Neural progenitor cell (in vitro differentiated cells): ENCODE measurements around the gene SPATA18. TPM values are rescaled to one million over a fixed set of nuclear protein-coding genes. Genes with fewer than 3 reads are reported as not detected.

Experiments used
- DNase-seq: peaks from one replicate; pipeline ENCODE4 v3.0.0-alpha.2; 2016; ENCODE audit warnings: low spot score
- H2AFZ ChIP-seq: fragments of 200-600 bp; sonication (generic); replicated peaks from 2 replicates; pipeline ENCODE4 v1.6.1; 2016; ENCODE audit warnings: antibody characterized with exemption
- H3F3A ChIP-seq: fragments of 200-600 bp; sonication (generic); 2 replicates; pipeline ENCODE4 v1.6.1; 2016; ENCODE audit warnings: antibody characterized with exemption, low read depth
- H3K27ac ChIP-seq: fragments of 200-600 bp; sonication (generic); 2 replicates; pipeline ENCODE4 v1.5.1; 2016; ENCODE audit warnings: mild to moderate bottlenecking
- H3K27me3 ChIP-seq: fragments of 200-600 bp; sonication (generic); 2 replicates; pipeline ENCODE4 v1.6.1; 2016; ENCODE audit warnings: mild to moderate bottlenecking, moderate library complexity
- H3K36me3 ChIP-seq: fragments of 200-600 bp; sonication (generic); 2 replicates; pipeline ENCODE4 v1.5.1; 2016
- H3K4me1 ChIP-seq: fragments of 200-600 bp; sonication (generic); 2 replicates; pipeline ENCODE4 v1.6.1; 2016; ENCODE audit warnings: mixed run types
- H3K4me2 ChIP-seq: fragments of 200-600 bp; sonication (generic); 2 replicates; pipeline ENCODE4 v1.6.1; 2016
- H3K4me3 ChIP-seq: fragments of 200-600 bp; sonication (generic); 2 replicates; pipeline ENCODE4 v1.5.1; 2016
- H3K79me2 ChIP-seq: fragments of 200-600 bp; sonication (generic); 2 replicates; pipeline ENCODE4 v1.6.1; 2016; ENCODE audit warnings: low read depth
- H3K9ac ChIP-seq: fragments of 200-600 bp; sonication (generic); 2 replicates; pipeline ENCODE4 v1.6.1; 2016
- H3K9me3 ChIP-seq: fragments of 200-600 bp; sonication (generic); 2 replicates; pipeline ENCODE4 v1.5.1; 2016; ENCODE audit warnings: low read depth
- H4K20me1 ChIP-seq: fragments of 200-600 bp; sonication (generic); 2 replicates; pipeline ENCODE4 v1.6.1; 2016; ENCODE audit warnings: low read depth
- H3K27ac Mint-ChIP-seq: 3 replicates; pipeline ENCODE4 v1.8.0; 2021; ENCODE audit warnings: mixed read lengths
- H3K27me3 Mint-ChIP-seq: 2 replicates; pipeline ENCODE4 v1.8.0; 2022; ENCODE audit warnings: low read depth, mild to moderate bottlenecking, inconsistent platforms, moderate library complexity, mixed read lengths; ENCODE audit not compliant: insufficient read depth
- H3K36me3 Mint-ChIP-seq: 3 replicates; pipeline ENCODE4 v1.8.0; 2021; ENCODE audit warnings: mixed read lengths
- H3K4me1 Mint-ChIP-seq: 3 replicates; pipeline ENCODE4 v1.8.0; 2021; ENCODE audit warnings: mixed read lengths
- H3K4me3 Mint-ChIP-seq: 3 replicates; pipeline ENCODE4 v1.8.0; 2021; ENCODE audit warnings: mild to moderate bottlenecking, moderate library complexity, mixed read lengths
- H3K9me3 Mint-ChIP-seq: 3 replicates; pipeline ENCODE4 v1.8.0; 2020; ENCODE audit warnings: mixed read lengths
- EZH2 ChIP-seq: fragments of 200-600 bp; sonication (generic); IDR thresholded peaks from 2 replicates; pipeline ENCODE4 v1.6.1; 2017; ENCODE audit warnings: antibody characterized with exemption, mild to moderate bottlenecking, moderate library complexity
- EZH2phosphoT487 ChIP-seq: fragments of 200-600 bp; sonication (generic); IDR thresholded peaks from 2 replicates; pipeline ENCODE4 v1.6.1; 2017; ENCODE audit warnings: antibody characterized with exemption
- total RNA-seq: library from RNA; depleted of rRNA; stranded (reverse); fragments of >200 nt; gene quantifications from 2 replicates; pipeline ENCODE4 v1.2.3, GENCODE V29; 2015; ENCODE audit warnings: low replicate concordance
- TF ChIP-seq, protein P1 (sequence below): fragments of 200-600 bp; sonication (generic); IDR thresholded peaks from 2 replicates; pipeline ENCODE4 v1.5.1; 2017; ENCODE audit warnings: antibody characterized with exemption, mild to moderate bottlenecking

Gene SPATA18, protein sequence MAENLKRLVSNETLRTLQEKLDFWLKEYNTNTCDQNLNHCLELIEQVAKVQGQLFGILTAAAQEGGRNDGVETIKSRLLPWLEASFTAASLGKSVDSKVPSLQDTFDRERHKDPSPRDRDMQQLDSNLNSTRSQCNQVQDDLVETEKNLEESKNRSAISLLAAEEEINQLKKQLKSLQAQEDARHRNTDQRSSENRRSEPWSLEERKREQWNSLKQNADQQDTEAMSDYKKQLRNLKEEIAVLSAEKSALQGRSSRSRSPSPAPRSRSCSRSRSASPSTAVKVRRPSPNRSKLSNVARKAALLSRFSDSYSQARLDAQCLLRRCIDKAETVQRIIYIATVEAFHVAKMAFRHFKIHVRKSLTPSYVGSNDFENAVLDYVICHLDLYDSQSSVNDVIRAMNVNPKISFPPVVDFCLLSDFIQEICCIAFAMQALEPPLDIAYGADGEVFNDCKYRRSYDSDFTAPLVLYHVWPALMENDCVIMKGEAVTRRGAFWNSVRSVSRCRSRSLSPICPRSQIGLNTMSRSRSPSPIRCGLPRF
- total RNA-seq, result 5.4 and 7.2 TPM in 2 replicates

DNA sequence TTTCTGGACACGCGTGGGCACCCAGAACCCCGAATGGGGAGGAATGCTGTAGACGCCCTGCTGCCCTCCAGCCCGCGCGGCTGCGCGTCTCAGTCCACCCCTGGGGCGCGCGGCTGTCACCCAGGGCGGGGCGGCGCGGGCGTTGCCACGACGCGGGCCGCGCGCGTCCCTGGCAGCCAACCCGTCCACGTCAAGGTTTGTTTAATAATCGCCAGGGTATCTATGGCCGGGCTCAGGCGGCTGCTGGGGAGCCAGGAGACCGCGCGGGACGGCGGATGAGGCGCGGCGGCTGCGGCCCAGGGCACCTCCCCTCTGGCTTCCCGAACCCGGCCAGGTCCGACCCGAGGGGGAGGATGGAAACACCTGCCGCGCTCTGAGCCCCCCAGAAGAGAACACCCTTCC, at the start of gene SPATA18:
SPATA18 (plus strand) TSS at position 92 of the 402 bp plus-strand sequence. CDS start 401 bp downstream, outside the sequence.
- H3K36me3 Mint-ChIP-seq, result no peaks in the 10 kb centered on the region
- peak within 1 kb of the TSS; percentile 84 for H3K4me3 Mint-ChIP-seq
- H3K27ac Mint-ChIP-seq, result no peak within 1 kb of the TSS
- H3K27me3 ChIP-seq, result peaks cover 21% of the 10 kb centered on the region
- peaks cover 10% of the 10 kb centered on the region for H3K4me1 ChIP-seq
- peak within 1 kb of the TSS; percentile 51 for H3K27ac ChIP-seq
- H3K79me2 ChIP-seq, result no peaks in the 10 kb centered on the region
- peak within 1 kb of the TSS; percentile 96 for H2AFZ ChIP-seq
- TF ChIP-seq, protein P1, sequence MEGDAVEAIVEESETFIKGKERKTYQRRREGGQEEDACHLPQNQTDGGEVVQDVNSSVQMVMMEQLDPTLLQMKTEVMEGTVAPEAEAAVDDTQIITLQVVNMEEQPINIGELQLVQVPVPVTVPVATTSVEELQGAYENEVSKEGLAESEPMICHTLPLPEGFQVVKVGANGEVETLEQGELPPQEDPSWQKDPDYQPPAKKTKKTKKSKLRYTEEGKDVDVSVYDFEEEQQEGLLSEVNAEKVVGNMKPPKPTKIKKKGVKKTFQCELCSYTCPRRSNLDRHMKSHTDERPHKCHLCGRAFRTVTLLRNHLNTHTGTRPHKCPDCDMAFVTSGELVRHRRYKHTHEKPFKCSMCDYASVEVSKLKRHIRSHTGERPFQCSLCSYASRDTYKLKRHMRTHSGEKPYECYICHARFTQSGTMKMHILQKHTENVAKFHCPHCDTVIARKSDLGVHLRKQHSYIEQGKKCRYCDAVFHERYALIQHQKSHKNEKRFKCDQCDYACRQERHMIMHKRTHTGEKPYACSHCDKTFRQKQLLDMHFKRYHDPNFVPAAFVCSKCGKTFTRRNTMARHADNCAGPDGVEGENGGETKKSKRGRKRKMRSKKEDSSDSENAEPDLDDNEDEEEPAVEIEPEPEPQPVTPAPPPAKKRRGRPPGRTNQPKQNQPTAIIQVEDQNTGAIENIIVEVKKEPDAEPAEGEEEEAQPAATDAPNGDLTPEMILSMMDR, result no peak
- TF ChIP-seq EZH2 (no peak), EZH2phosphoT487 (peak; percentile 35)
- no peaks in the 10 kb centered on the region for H4K20me1 ChIP-seq
- peak within 1 kb of the TSS; percentile 93 for H3K4me2 ChIP-seq
- H3K9me3 Mint-ChIP-seq, result peaks cover 18% of the 10 kb centered on the region
- peaks cover 10% of the 10 kb centered on the region for H3K4me1 Mint-ChIP-seq
- peaks cover 30% of the 10 kb centered on the region for H3K27me3 Mint-ChIP-seq
- DNase-seq, result peak; percentile 38
- H3K9me3 ChIP-seq, result peaks cover 4% of the 10 kb centered on the region
- H3K4me3 ChIP-seq, result peak within 1 kb of the TSS; percentile 68
- H3K9ac ChIP-seq, result no peak within 1 kb of the TSS
- no peaks in the 10 kb centered on the region for H3K36me3 ChIP-seq
- peaks cover 19% of the 10 kb centered on the region for H3F3A ChIP-seq

DNA sequence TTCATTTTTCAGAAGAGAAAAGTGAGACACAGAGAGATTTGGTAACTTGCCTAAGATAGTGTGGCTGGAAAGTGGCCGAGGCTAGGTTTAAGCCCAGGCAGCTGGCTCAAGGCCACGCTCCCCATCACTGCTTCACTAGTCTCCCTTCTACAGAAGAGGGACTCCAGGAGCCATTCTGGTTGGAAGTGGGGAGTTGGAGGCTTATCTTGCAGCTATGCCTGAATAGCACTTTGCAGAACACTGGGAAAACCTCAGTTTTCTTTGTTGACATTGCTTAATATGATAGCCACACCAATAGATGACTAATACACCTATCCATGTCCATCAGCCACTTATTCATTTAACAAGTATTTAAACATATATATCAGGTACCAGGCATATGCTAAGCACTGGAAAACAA, 49.5 kb upstream of the SPATA18 start:
- Histone ChIP-seq H3K4me1 (peaks cover 15% of the 10 kb centered on the region), H3K79me2 (no peaks in the 10 kb centered on the region), H3K4me2 (no peak overlapping the region), H3K9me3 (no peaks in the 10 kb centered on the region), H3K27ac (no peak overlapping the region), H3K27me3 (no peaks in the 10 kb centered on the region), H3K4me3 (no peak overlapping the region), H3K36me3 (no peaks in the 10 kb centered on the region), H4K20me1 (no peaks in the 10 kb centered on the region), H3K9ac (no peak overlapping the region), H2AFZ (no peak overlapping the region), H3F3A (no peaks in the 10 kb centered on the region)
- Mint-ChIP-seq H3K9me3 (no peaks in the 10 kb centered on the region), H3K27me3 (peaks cover 7% of the 10 kb centered on the region), H3K27ac (no peak overlapping the region), H3K4me1 (peaks cover 2% of the 10 kb centered on the region), H3K4me3 (no peak overlapping the region), H3K36me3 (no peaks in the 10 kb centered on the region)
- no peak for DNase-seq
- TF ChIP-seq EZH2, result no peak
- TF ChIP-seq, protein P1, result no peak
- no peak for TF ChIP-seq EZH2phosphoT487

DNA sequence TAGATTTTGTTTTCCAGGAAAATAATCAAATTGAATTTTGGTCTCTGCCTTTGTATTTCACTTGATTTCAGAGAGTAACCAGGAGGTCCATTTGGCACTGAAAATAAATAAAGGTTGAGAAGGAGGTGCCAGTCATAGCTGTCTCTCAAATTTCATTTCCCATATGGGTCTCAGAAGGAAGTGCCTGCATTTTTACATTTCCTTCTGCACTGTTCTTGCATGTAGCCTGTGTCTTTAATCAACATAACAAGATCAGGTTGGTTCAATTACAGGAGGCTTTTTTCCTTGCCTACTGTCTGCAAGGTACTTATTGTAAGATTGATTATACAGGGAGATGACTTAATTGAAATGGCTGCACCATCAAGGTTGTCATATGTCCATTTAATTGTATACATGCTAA, 46.7 kb upstream of the SPATA18 start:
- H2AFZ ChIP-seq, result no peak overlapping the region
- H3K27ac ChIP-seq, result no peak overlapping the region
- Mint-ChIP-seq H3K27ac (no peak overlapping the region), H3K36me3 (no peaks in the 10 kb centered on the region), H3K27me3 (peaks cover 5% of the 10 kb centered on the region), H3K4me3 (no peak overlapping the region), H3K9me3 (no peaks in the 10 kb centered on the region), H3K4me1 (no peaks in the 10 kb centered on the region)
- H3K79me2 ChIP-seq, result no peaks in the 10 kb centered on the region
- H3K4me1 ChIP-seq, result no peaks in the 10 kb centered on the region
- peaks cover 4% of the 10 kb centered on the region for H3K36me3 ChIP-seq
- H3K4me2 ChIP-seq, result no peak overlapping the region
- H3K4me3 ChIP-seq, result no peak overlapping the region
- H4K20me1 ChIP-seq, result no peaks in the 10 kb centered on the region
- H3K9ac ChIP-seq, result no peak overlapping the region
- TF ChIP-seq EZH2phosphoT487, result no peak
- no peak for TF ChIP-seq EZH2
- TF ChIP-seq, protein P1, result no peak
- no peaks in the 10 kb centered on the region for H3K9me3 ChIP-seq
- H3F3A ChIP-seq, result no peaks in the 10 kb centered on the region
- no peaks in the 10 kb centered on the region for H3K27me3 ChIP-seq
- DNase-seq, result no peak
